ENCODE results near the gene MME.

The MME gene

GRCh38 chr3:155153242-155154186, 73.4 kb downstream of the MME start:
- no peak for DNase-seq

GRCh38 chr3:155154255-155154654, 74.1 kb downstream of the MME start:
- DNase-seq = no peak

- no peak for DNase-seq
Measured at GRCh38 chr3:155158346-155159037, 78.4 kb downstream of the MME start.

- no peak for DNase-seq
Measured at GRCh38 chr3:155159301-155159700, 79.2 kb downstream of the MME start.

GRCh38 chr3:155161640-155162292, 81.6 kb downstream of the MME start:
- DNase-seq = no peak

GRCh38 chr3:155164306-155164705, 84.2 kb downstream of the MME start:
- DNase-seq = no peak

- no peak for DNase-seq
Measured at GRCh38 chr3:155166441-155166840, 86.3 kb downstream of the MME start.

GRCh38 chr3:155169197-155169596, 89.1 kb downstream of the MME start:
- no peak for DNase-seq

- no peak for DNase-seq
Measured at GRCh38 chr3:155173771-155174170, 93.7 kb downstream of the MME start.

- no peak for DNase-seq
Measured at GRCh38 chr3:155178810-155179436, 98.8 kb downstream of the MME start.

- no peak for DNase-seq
Measured at GRCh38 chr3:155179437-155179827, 99.3 kb downstream of the MME start.

GRCh38 chr3:155179966-155180757, 100.0 kb downstream of the MME start:
- DNase-seq = no peak

GRCh38 chr3:155182467-155182866, 102.3 kb downstream of the MME start:
- DNase-seq = no peak

GRCh38 chr3:155184011-155184410, 103.9 kb downstream of the MME start:
- peak; percentile 33 for DNase-seq

- DNase-seq = no peak
Measured at GRCh38 chr3:155185631-155186071, 105.5 kb downstream of the MME start.

- DNase-seq = no peak
Measured at GRCh38 chr3:155188031-155188430, 107.9 kb downstream of the MME start.

GRCh38 chr3:155189478-155189877, 109.4 kb downstream of the MME start:
- no peak for DNase-seq

GRCh38 chr3:155190691-155191090, 110.6 kb downstream of the MME start:
- no peak for DNase-seq

GRCh38 chr3:155192957-155193746, 113.0 kb downstream of the MME start:
- DNase-seq = no peak

- DNase-seq = no peak
Measured at GRCh38 chr3:155193868-155194267, 113.7 kb downstream of the MME start.
